Fibroblast of lung (primary cell): ENCODE data around the gene OR2J2. TPM values are rescaled to one million over a fixed set of nuclear protein-coding genes. Genes with fewer than 3 reads are reported as not detected.

ENCODE experiments used
- polyA plus RNA-seq, 2 donors: library from polyadenylated mRNA; depleted of rRNA in 1 of 2; stranded (reverse) in 1 of 2; unstranded in 1 of 2; fragments of >200 nt; gene quantifications; 2 replicates each; pipeline ENCODE4 v1.2.1, GENCODE V29; 2011 to 2012; ENCODE audit warnings: missing spikeins in 1 of 2
- total RNA-seq: library from RNA; depleted of rRNA; stranded (reverse); fragments of >200 nt; gene quantifications from 2 replicates; pipeline ENCODE4 v1.2.1, GENCODE V29; 2014

OR2J2 gene
- total and polyA plus RNA-seq, 2 donors (not counting 1 experiment from before 2014, with no cell fraction given): not detected

Other genes with a start within 250 kb of the OR2J2 start
- 43.7 and 43.8 TPM in 2 replicates for gene TRIM27, start 246.9 kb upstream of the OR2J2 start, total RNA-seq
- gene TRIM27, start 246.9 kb upstream of the OR2J2 start, polyA plus RNA-seq: 42.1 and 42.7 TPM in 2 replicates
- gene ZNF311, start 165.6 kb upstream of the OR2J2 start, total RNA-seq: 3.5 and 3.6 TPM in 2 replicates
- 0.61 and 0.89 TPM in 2 replicates for gene ZNF311, start 165.6 kb upstream of the OR2J2 start, polyA plus RNA-seq
- not detected in 2 replicates for gene OR2W1, start 125.7 kb upstream of the OR2J2 start, total RNA-seq
- gene OR2W1, start 125.7 kb upstream of the OR2J2 start, polyA plus RNA-seq: not detected in 2 replicates
- not detected in 2 replicates for gene OR2B3, start 83.6 kb upstream of the OR2J2 start, total RNA-seq
- gene OR2B3, start 83.6 kb upstream of the OR2J2 start, polyA plus RNA-seq: not detected in 2 replicates
- gene OR2J1, start 71.4 kb upstream of the OR2J2 start, total RNA-seq: not detected in 2 replicates
- gene OR2J1, start 71.4 kb upstream of the OR2J2 start, polyA plus RNA-seq: not detected in 2 replicates
- gene OR2J3, start 62.8 kb upstream of the OR2J2 start, total RNA-seq: not detected in 2 replicates
- not detected in 2 replicates for gene OR2J3, start 62.8 kb upstream of the OR2J2 start, polyA plus RNA-seq
- gene OR14J1, start 130.8 kb downstream of the OR2J2 start, total RNA-seq: not detected in 2 replicates
- not detected in 2 replicates for gene OR14J1, start 130.8 kb downstream of the OR2J2 start, polyA plus RNA-seq
- not detected in 2 replicates for gene OR5V1, start 198.0 kb downstream of the OR2J2 start, total RNA-seq
- gene OR5V1, start 198.0 kb downstream of the OR2J2 start, polyA plus RNA-seq: not detected in 2 replicates
- gene OR12D3, start 204.4 kb downstream of the OR2J2 start, total RNA-seq: not detected in 2 replicates
- gene OR12D3, start 204.4 kb downstream of the OR2J2 start, polyA plus RNA-seq: not detected in 2 replicates
- not detected in 2 replicates for gene OR12D2, start 224.7 kb downstream of the OR2J2 start, total RNA-seq
- gene OR12D2, start 224.7 kb downstream of the OR2J2 start, polyA plus RNA-seq: not detected in 2 replicates
- gene OR12D1, start 244.0 kb downstream of the OR2J2 start, total RNA-seq: not detected in 2 replicates
- gene OR12D1, start 244.0 kb downstream of the OR2J2 start, polyA plus RNA-seq: not detected in 2 replicates